DMS53 (cell line): ENCODE data around the gene DOK1.

Source experiments
- DNase-seq: peaks from one replicate; lab custom pipeline; 2025; lab: John Stamatoyannopoulos, UW

The DOK1 gene

GRCh38 chr2:74602586-74603281 lies 48.2 kb downstream of the DOK1 start:
- no peak for DNase-seq

- no peak for DNase-seq
Observed at GRCh38 chr2:74603282-74604000, 48.9 kb downstream of the DOK1 start.

GRCh38 chr2:74606927-74607326 lies 52.4 kb downstream of the DOK1 start:
- DNase-seq: no peak
